Measurements from ENCODE around the gene COX7A2.

GRCh38 chr6:75266716-75267291 is 23.2 kb upstream of the COX7A2 start:
- TF ChIP-seq CTCF (IDR thresholded peaks at IDR 0.05) (peak; percentile 18 to 71 (median 59)), POLR2A (IDR thresholded peaks at IDR 0.05) (no peak), EP300 (IDR thresholded peaks at IDR 0.05) (no peak)
